Upper lobe of left lung (tissue), 6 donors: ENCODE measurements around the gene FCHO2. TPM values are rescaled to one million over a fixed set of nuclear protein-coding genes. Genes with fewer than 3 reads are reported as not detected.

Source experiments
- ATAC-seq, 2 donors: fragments of 200-7000 bp; cut with Tn5 transposase; one replicate each; pipeline ENCODE4 v1.9.1; 2022; ENCODE audit warnings: mild to moderate bottlenecking in 2 of 2, moderate library complexity in 2 of 2; ENCODE audit not compliant: low FRiP score in 2 of 2
- DNase-seq, 2 donors: peaks; one replicate each; pipeline ENCODE4 v3.0.0-alpha.2; 2019 to 2020
- H3K27ac ChIP-seq, 4 donors: fragments of 200-600 bp; sonication (generic); one replicate each; pipeline ENCODE4 v1.5.1; 2016 to 2019
- H3K27me3 ChIP-seq, 4 donors: fragments of 200-600 bp; sonication (generic); one replicate each; pipeline ENCODE4 v1.5.1; 2017 to 2019
- H3K36me3 ChIP-seq, 4 donors: fragments of 200-600 bp; sonication (generic); one replicate each; pipeline ENCODE4 v1.5.1; 2016 to 2019
- H3K4me1 ChIP-seq, 4 donors: fragments of 200-600 bp; sonication (generic); one replicate each; pipeline ENCODE4 v1.5.1; 2018 to 2019
- H3K4me3 ChIP-seq, 4 donors: fragments of 200-600 bp; sonication (generic); one replicate each; pipeline ENCODE4 v1.5.1; 2017 to 2019; ENCODE audit warnings: mild to moderate bottlenecking in 2 of 4, moderate library complexity in 1 of 4
- H3K9me3 ChIP-seq, 4 donors: fragments of 200-600 bp; sonication (generic); one replicate each; pipeline ENCODE4 v1.5.1; 2018 to 2019
- EP300 ChIP-seq, 4 donors: sonication (generic); formaldehyde crosslinking; IDR thresholded peaks; one replicate each; pipeline ENCODE4 v1.5.1; 2017; ENCODE audit warnings: antibody characterized with exemption in 4 of 4, control low read depth in 2 of 4
- POLR2A ChIP-seq, 4 donors: fragments of 450-650 bp; IDR thresholded peaks; one replicate each; pipeline ENCODE4 v1.5.1; 2016 to 2017; ENCODE audit warnings: antibody characterized with exemption in 4 of 4, mild to moderate bottlenecking in 2 of 4
- POLR2AphosphoS5 ChIP-seq, 2 donors: sonication (generic); formaldehyde crosslinking; IDR thresholded peaks; one replicate each; pipeline ENCODE4 v1.5.1; 2017; ENCODE audit warnings: antibody characterized with exemption in 2 of 2
- WGBS, 2 donors: methylation state at CpG; one replicate each; pipeline ENCODE4 v1.1.5; 2017 to 2018; 5-methylcytosine and 5-hydroxymethylcytosine counted together
- total RNA-seq, 6 donors: library from RNA; depleted of rRNA in 4 of 6; stranded (reverse); fragments of >200 nt in 4 of 6; gene quantifications; one replicate each; pipeline versions ENCODE4 v1.1.0 to v1.2.1, GENCODE V29; 2016 to 2021
- TF ChIP-seq, protein P1 (sequence below), 6 experiments: fragments of 450-650 bp in 4 of 6; fragments of 200-600 bp in 2 of 6; sonication (generic) in 2 of 6; IDR thresholded peaks; one replicate each; pipeline ENCODE4 v1.5.1; 2016 to 2019; ENCODE audit warnings: antibody characterized with exemption in 6 of 6
- donor health status: DM: no; HTN: no; CAD: no; lungs with moderate emphysema.
- donor health status: DM: no; HTN: yes; CAD: no; lungs with severe emphysema.

FCHO2 gene
- total RNA-seq, 6 donors from 2014 or later = 37.6 to 99.5 (median 79.7) TPM

DNA sequence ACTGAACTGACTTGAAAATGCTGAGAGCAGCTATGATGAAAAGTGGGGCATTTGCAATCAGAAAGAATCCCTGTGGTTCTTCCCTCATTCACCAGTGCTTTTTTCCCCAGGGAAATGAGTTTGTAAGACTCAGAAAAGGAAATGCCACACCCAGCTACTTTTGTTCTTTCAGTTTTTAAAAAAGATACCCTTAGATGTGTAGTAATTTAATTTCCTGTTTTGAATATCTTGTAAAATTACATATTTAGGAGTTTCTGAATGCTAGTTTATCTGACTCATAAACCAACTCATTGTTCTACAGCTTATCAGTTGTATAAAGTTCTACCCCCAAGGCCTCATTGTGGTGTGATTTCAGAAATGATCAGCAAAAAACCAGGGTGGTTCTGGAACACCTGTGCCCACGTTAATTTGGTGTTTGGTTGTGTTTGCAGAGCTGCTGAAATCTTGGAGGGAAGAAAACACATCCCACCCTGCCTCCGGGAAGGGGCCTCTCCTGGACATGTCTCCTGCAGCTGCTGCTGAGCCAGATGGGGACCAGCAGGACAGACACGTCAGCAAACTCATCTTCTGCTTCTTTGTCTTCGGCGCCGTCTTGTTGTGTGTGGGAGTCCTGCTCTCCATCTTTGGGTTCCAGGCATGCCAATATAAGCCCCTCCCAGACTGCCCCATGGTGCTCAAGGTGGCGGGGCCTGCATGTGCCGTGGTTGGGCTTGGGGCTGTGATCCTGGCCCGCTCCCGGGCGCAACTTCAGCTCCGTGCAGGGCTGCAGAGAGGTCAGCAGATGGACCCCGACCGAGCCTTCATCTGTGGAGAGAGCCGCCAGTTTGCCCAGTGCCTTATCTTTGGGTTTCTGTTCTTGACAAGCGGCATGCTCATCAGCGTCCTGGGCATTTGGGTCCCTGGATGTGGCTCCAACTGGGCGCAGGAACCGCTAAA, 167.3 kb downstream of the FCHO2 start:
- WGBS, 2 donors = 81% methylated on average over 5 to 19 of the region's 19 CpGs
- Histone ChIP-seq H3K27me3 (peaks cover 0 to 14% (median 5%) of the 10 kb centered on the region in 4 donors), H3K27ac (no peak overlapping the region), H3K4me1 (peaks cover 7 to 20% (median 15%) of the 10 kb centered on the region in 4 donors), H3K4me3 (no peak overlapping the region), H3K36me3 (no peaks in the 10 kb centered on the region), H3K9me3 (no peaks in the 10 kb centered on the region)
- TF ChIP-seq EP300 (IDR thresholded peaks at IDR 0.05) (no peak), POLR2AphosphoS5 (IDR thresholded peaks at IDR 0.05) (no peak), POLR2A (IDR thresholded peaks at IDR 0.05) (no peak)
- TF ChIP-seq, protein P1, sequence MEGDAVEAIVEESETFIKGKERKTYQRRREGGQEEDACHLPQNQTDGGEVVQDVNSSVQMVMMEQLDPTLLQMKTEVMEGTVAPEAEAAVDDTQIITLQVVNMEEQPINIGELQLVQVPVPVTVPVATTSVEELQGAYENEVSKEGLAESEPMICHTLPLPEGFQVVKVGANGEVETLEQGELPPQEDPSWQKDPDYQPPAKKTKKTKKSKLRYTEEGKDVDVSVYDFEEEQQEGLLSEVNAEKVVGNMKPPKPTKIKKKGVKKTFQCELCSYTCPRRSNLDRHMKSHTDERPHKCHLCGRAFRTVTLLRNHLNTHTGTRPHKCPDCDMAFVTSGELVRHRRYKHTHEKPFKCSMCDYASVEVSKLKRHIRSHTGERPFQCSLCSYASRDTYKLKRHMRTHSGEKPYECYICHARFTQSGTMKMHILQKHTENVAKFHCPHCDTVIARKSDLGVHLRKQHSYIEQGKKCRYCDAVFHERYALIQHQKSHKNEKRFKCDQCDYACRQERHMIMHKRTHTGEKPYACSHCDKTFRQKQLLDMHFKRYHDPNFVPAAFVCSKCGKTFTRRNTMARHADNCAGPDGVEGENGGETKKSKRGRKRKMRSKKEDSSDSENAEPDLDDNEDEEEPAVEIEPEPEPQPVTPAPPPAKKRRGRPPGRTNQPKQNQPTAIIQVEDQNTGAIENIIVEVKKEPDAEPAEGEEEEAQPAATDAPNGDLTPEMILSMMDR (IDR thresholded peaks at IDR 0.05) = no peak
- DNase-seq (peak in 1 of 2 donors; percentile 67), ATAC-seq (no peak)

- Histone ChIP-seq H3K36me3 (no peaks in the 10 kb centered on the region), H3K9me3 (no peaks in the 10 kb centered on the region), H3K27ac (no peak overlapping the region), H3K4me1 (peaks cover 7 to 13% (median 7%) of the 10 kb centered on the region in 4 donors), H3K4me3 (no peak overlapping the region), H3K27me3 (peaks cover 0 to 7% (median 3%) of the 10 kb centered on the region in 4 donors)
- ATAC-seq = no peak
- no peak for DNase-seq
- WGBS, 2 donors = 72 to 87% methylated on average over 4 of the region's 4 CpGs
- TF ChIP-seq POLR2AphosphoS5 (IDR thresholded peaks at IDR 0.05) (no peak), POLR2A (IDR thresholded peaks at IDR 0.05) (no peak), EP300 (IDR thresholded peaks at IDR 0.05) (no peak)
- TF ChIP-seq, protein P1 (IDR thresholded peaks at IDR 0.05) = no peak
These were observed 169.4 kb downstream of the FCHO2 start for GRCh38 chr5:73125289-73125688.

DNA sequence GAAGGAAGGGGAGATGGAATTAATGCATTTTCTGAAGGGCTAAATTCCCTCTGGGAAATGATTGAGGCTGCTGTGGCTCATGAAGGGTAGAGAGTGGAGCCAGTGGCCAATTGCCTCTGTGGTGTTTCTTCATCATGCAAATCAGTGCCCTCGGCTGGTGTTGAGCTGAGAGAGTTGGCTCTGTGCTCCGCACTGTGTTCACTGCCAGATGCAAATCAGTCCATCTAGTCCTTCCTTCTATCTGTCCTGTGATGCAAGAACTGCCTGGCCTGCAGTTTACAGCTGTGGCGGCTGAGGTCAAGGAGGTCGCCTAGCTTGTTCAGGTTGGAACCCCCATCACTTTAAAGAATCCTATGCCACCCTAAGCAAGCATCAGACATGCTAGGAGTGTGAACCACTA, 170.5 kb downstream of the FCHO2 start:
- Histone ChIP-seq H3K9me3 (no peaks in the 10 kb centered on the region), H3K4me1 (peaks cover 0 to 2% (median under 1%) of the 10 kb centered on the region in 4 donors), H3K27me3 (no peaks in the 10 kb centered on the region), H3K36me3 (no peaks in the 10 kb centered on the region), H3K27ac (no peak overlapping the region), H3K4me3 (no peak overlapping the region)
- TF ChIP-seq EP300 (IDR thresholded peaks at IDR 0.05) = no peak
- TF ChIP-seq, protein P1 (IDR thresholded peaks at IDR 0.05) = no peak
- TF ChIP-seq POLR2AphosphoS5 (IDR thresholded peaks at IDR 0.05) = no peak
- TF ChIP-seq POLR2A (IDR thresholded peaks at IDR 0.05) = no peak
- no peak for DNase-seq
- WGBS, 2 donors = 72 to 90% methylated on average over 2 to 4 of the region's 4 CpGs
- no peak for ATAC-seq

DNA sequence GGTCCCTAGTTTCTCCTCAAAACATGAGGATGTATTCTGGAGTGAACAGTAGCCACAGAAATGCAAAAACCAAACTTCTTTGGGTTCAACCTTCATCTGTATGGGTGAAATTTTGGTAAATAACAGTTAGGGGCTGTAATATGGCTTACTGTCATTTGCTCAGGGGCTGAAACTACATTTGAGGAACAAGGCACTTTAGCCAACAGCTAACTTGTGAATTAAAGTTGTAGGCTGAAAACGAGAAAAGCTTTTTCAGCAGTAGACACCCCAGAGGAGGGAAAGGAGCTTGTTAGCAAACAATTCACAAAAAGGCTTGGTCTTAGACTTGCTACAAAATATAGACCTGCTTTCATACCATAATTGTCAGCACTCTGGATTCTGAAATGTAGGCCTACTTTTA, 171.1 kb downstream of the FCHO2 start:
- no peak overlapping the region for H3K4me3 ChIP-seq
- H3K27ac ChIP-seq = no peak overlapping the region
- H3K36me3 ChIP-seq = no peaks in the 10 kb centered on the region
- H3K27me3 ChIP-seq = no peaks in the 10 kb centered on the region
- no peaks in the 10 kb centered on the region for H3K9me3 ChIP-seq
- TF ChIP-seq EP300 (IDR thresholded peaks at IDR 0.05) (no peak), POLR2AphosphoS5 (IDR thresholded peaks at IDR 0.05) (no peak), POLR2A (IDR thresholded peaks at IDR 0.05) (no peak)
- TF ChIP-seq, protein P1 (IDR thresholded peaks at IDR 0.05) = no peak
- DNase-seq = no peak
- no peaks in the 10 kb centered on the region for H3K4me1 ChIP-seq
- 61 to 81% methylated on average over 1 of the region's 1 CpG for WGBS, 2 donors
- ATAC-seq = no peak
